Measurements from ENCODE around the gene CLIC4.
"Not testable (repeated sequence)": the region's sequence is repeated elsewhere in the genome, so short reads cannot be mapped to it uniquely, and the experiment has no call there.

CLIC4 gene

DNA sequence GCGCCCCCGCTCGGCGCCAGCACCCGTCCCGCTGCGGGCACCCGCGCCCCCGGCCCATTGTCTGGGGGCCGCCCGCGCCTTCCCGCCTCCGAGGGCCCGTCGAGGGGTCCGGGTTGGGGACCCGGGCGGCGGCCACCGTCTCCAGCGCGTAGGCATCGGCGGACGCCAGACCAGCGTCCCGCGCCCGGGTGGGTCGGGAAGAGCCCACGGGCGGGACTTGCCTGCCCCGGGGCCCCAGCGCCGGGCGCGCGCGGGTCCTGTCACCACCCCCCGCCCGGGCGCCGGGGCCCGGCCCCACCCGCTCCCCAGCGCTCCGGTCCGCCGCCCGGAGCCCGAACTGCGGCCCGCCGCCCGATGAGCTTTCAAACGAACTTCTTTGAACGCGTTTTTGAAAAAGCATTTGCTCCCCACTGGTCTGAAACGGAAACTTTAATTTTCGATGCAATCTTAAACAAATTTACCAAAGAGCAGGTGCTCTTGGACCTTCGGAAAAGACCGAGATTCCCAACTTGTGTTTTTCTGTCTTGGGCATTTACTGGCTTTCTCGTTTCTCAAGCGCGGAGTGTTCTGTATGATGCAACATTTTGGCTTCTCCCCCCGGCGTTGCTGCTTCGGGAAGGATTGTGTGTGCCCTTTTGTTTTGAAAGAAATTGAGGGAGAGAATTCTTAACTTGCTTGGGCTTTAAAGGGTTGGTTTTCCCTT is 615 bp downstream of the CLIC4 start:
- TF ChIP-seq POLR2AphosphoS5 (IDR thresholded peaks at IDR 0.05; ENCODE audit: low read depth, low read length): no peak
- no peak for TF ChIP-seq POLR2A (IDR thresholded peaks at IDR 0.05; ENCODE audit: low read depth, low read length)
- no peak for TF ChIP-seq TAF1 (IDR thresholded peaks at IDR 0.05; ENCODE audit: low read depth, low read length)
- DNase-seq (ENCODE audit: insufficient read length, low spot score): no peak
- no peak for FAIRE-seq

DNA sequence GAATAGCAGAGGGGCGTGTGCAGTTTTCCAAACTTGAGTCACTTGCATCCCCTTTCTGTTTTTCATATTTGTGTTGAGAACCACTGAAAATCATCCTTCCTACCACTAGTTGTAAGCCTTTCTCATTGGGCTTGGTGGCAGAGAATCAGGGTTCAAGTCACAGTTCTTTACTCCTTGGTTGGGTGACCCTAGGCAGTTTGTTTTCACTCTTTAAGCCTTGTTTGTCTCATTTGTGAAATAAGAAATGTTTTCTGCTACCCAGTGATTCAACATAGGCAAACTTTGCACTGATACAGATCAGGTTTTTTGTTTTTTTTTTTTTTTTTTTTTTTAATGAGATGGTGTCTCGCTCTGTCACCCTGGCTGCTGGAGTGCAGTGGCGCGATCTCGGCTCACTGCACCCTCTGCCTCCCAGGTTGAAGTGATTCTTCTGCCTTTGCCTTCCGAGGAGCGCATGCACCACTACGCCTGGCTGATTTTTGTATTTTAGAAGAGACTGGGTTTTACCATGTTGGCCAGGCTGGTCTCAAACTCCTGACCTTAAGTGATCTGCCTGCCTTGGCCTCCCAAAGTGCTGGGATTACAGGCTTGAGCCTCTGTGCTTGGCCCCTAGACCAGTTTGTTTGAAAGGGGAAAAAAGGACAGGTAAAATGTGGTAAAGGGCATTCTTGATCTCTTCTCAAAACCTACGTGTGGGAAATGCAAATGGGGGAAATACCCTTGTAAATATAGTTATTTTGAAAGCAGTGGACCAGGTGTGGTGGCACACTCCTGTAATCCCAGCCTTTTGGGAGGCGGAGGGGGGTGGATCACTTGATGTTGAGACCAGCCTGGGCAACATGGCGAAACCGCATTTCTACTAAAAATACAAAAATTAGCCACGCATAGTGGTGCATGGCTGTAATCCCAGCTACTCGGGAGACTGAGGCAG is 3.2 kb downstream of the CLIC4 start:
- no peak for DNase-seq (ENCODE audit: insufficient read length, low spot score)
- FAIRE-seq: peak; percentile 88

GRCh38 chr1:24749252-24749651 is 4.0 kb downstream of the CLIC4 start:
- FAIRE-seq (peak; percentile 85), DNase-seq (ENCODE audit: insufficient read length, low spot score) (no peak)
- no peak for TF ChIP-seq POLR2A (IDR thresholded peaks at IDR 0.05; ENCODE audit: low read depth, low read length)
- TF ChIP-seq TAF1 (IDR thresholded peaks at IDR 0.05; ENCODE audit: low read depth, low read length): no peak
- no peak for TF ChIP-seq POU2F2 (IDR thresholded peaks at IDR 0.05; ENCODE audit: low read depth, low read length)
- TF ChIP-seq PAX5 (IDR thresholded peaks at IDR 0.05; ENCODE audit: insufficient read depth, low read length, severe bottlenecking): no peak
- TF ChIP-seq SPI1 (IDR thresholded peaks at IDR 0.05; ENCODE audit: low read depth, low read length): no peak
- TF ChIP-seq POLR2AphosphoS5 (IDR thresholded peaks at IDR 0.05; ENCODE audit: low read depth, low read length): no peak

More for the DNA sequence above, 3.2 kb downstream of the CLIC4 start:
- TF ChIP-seq SPI1 (IDR thresholded peaks at IDR 0.05; ENCODE audit: low read depth, low read length): no peak
- no peak for TF ChIP-seq POLR2AphosphoS5 (IDR thresholded peaks at IDR 0.05; ENCODE audit: low read depth, low read length)
- no peak for TF ChIP-seq POLR2A (IDR thresholded peaks at IDR 0.05; ENCODE audit: low read depth, low read length)
- peak; percentile 81 for TF ChIP-seq PAX5 (IDR thresholded peaks at IDR 0.05; ENCODE audit: insufficient read depth, low read length, severe bottlenecking)
- peak; percentile 5; the same call in 1 of the 2 replicates for TF ChIP-seq TAF1 (IDR thresholded peaks at IDR 0.05; ENCODE audit: low read depth, low read length)
- peak; percentile 99 for TF ChIP-seq POU2F2 (IDR thresholded peaks at IDR 0.05; ENCODE audit: low read depth, low read length)

DNA sequence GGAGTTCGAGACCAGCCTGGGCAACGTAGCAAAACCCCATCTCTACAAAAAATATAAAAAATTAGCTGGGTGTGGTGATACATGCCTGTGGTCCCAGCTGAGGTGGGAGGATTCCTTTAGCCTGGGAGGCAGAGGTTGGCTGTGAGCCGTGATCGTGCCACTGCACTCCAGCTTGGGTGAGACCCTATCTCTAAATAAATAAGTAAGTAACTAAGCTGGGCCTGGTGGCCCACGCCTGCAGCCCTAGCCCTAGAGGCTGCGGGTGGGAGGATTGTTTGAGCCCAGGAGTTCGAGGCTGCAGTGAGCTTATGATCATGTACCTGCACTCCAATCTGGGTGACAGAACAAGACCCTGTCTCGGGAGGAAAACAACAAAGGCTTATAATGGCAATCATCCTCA is 4.6 kb downstream of the CLIC4 start:
- peak; percentile 26 for FAIRE-seq

GRCh38 chr1:24751833-24752232 is 6.6 kb downstream of the CLIC4 start:
- TF ChIP-seq POU2F2 (IDR thresholded peaks at IDR 0.05; ENCODE audit: low read depth, low read length) (no peak), POLR2AphosphoS5 (IDR thresholded peaks at IDR 0.05; ENCODE audit: low read depth, low read length) (no peak), SPI1 (IDR thresholded peaks at IDR 0.05; ENCODE audit: low read depth, low read length) (no peak), POLR2A (IDR thresholded peaks at IDR 0.05; ENCODE audit: low read depth, low read length) (no peak), PAX5 (IDR thresholded peaks at IDR 0.05; ENCODE audit: insufficient read depth, low read length, severe bottlenecking) (no peak), TAF1 (IDR thresholded peaks at IDR 0.05; ENCODE audit: low read depth, low read length) (no peak)
- FAIRE-seq (no peak), DNase-seq (ENCODE audit: insufficient read length, low spot score) (no peak)

More for the DNA sequence above, 4.6 kb downstream of the CLIC4 start:
- TF ChIP-seq SPI1 (IDR thresholded peaks at IDR 0.05; ENCODE audit: low read depth, low read length) (no peak), POLR2AphosphoS5 (IDR thresholded peaks at IDR 0.05; ENCODE audit: low read depth, low read length) (no peak), POU2F2 (IDR thresholded peaks at IDR 0.05; ENCODE audit: low read depth, low read length) (no peak)
- no peak for DNase-seq (ENCODE audit: insufficient read length, low spot score)

- TF ChIP-seq POLR2AphosphoS5 (IDR thresholded peaks at IDR 0.05; ENCODE audit: low read depth, low read length) (no peak), TAF1 (IDR thresholded peaks at IDR 0.05; ENCODE audit: low read depth, low read length) (no peak), SPI1 (IDR thresholded peaks at IDR 0.05; ENCODE audit: low read depth, low read length) (no peak), POU2F2 (IDR thresholded peaks at IDR 0.05; ENCODE audit: low read depth, low read length) (no peak), POLR2A (IDR thresholded peaks at IDR 0.05; ENCODE audit: low read depth, low read length) (no peak), PAX5 (IDR thresholded peaks at IDR 0.05; ENCODE audit: insufficient read depth, low read length, severe bottlenecking) (no peak)
- FAIRE-seq (no peak), DNase-seq (ENCODE audit: insufficient read length, low spot score) (no peak)
Measured at GRCh38 chr1:24752305-24752704, 7.1 kb downstream of the CLIC4 start.

GRCh38 chr1:24754229-24754628 is 9.0 kb downstream of the CLIC4 start:
- FAIRE-seq (peak; percentile 38), DNase-seq (ENCODE audit: insufficient read length, low spot score) (no peak)
- TF ChIP-seq SPI1 (IDR thresholded peaks at IDR 0.05; ENCODE audit: low read depth, low read length) (0 out of 2 replicates have a peak, but pooled peaks have one; percentile 11), POLR2A (IDR thresholded peaks at IDR 0.05; ENCODE audit: low read depth, low read length) (no peak)

GRCh38 chr1:24755323-24755722 is 10.1 kb downstream of the CLIC4 start:
- FAIRE-seq; DNase-seq (ENCODE audit: insufficient read length, low spot score): not testable (repeated sequence)

- no peak for DNase-seq (ENCODE audit: insufficient read length, low spot score)
- FAIRE-seq: no peak
- no peak for TF ChIP-seq PAX5 (IDR thresholded peaks at IDR 0.05; ENCODE audit: insufficient read depth, low read length, severe bottlenecking)
- TF ChIP-seq POLR2A (IDR thresholded peaks at IDR 0.05; ENCODE audit: low read depth, low read length): no peak
- TF ChIP-seq TAF1 (IDR thresholded peaks at IDR 0.05; ENCODE audit: low read depth, low read length): no peak
- TF ChIP-seq POU2F2 (IDR thresholded peaks at IDR 0.05; ENCODE audit: low read depth, low read length): no peak
- no peak for TF ChIP-seq POLR2AphosphoS5 (IDR thresholded peaks at IDR 0.05; ENCODE audit: low read depth, low read length)
- no peak for TF ChIP-seq SPI1 (IDR thresholded peaks at IDR 0.05; ENCODE audit: low read depth, low read length)
Measured at GRCh38 chr1:24756395-24756794, 11.1 kb downstream of the CLIC4 start.

DNA sequence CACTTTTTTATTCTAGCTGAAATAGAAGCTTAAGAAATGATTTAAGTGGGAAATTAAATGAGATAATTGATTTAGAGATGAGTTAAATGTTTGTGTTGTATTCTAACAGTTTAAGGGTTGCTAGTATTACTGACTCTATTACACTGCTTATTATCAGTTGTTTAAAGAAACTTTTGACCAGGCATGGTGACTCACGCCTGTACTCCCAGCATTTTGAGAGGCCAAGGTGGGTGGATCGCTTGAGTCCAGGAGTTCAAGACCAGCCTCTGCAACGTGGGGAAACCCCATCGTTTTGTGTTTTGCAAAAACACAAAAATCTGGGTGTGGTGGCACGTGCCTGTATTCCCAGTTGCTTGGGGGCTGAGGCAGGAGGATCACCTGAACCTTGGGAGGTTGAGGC is 14.2 kb downstream of the CLIC4 start:
- DNase-seq (ENCODE audit: insufficient read length, low spot score): no peak
- no peak for FAIRE-seq
- no peak for TF ChIP-seq POU2F2 (IDR thresholded peaks at IDR 0.05; ENCODE audit: low read depth, low read length)
- no peak for TF ChIP-seq POLR2A (IDR thresholded peaks at IDR 0.05; ENCODE audit: low read depth, low read length)
- TF ChIP-seq SPI1 (IDR thresholded peaks at IDR 0.05; ENCODE audit: low read depth, low read length): no peak
